AG04449 (cell line): Measurements from ENCODE around the gene EIF4H.
A peak's percentile ranks its signal among the peaks of the same experiment; 100 is the strongest.
"Not testable (repeated sequence)": the region's sequence is repeated elsewhere in the genome, so short reads cannot be mapped to it uniquely, and the experiment has no call there.

Experiments
- CTCF ChIA-PET: fragments of 350-600 bp; formaldehyde crosslinking; extraction: SDS; loops from one replicate; lab custom pipeline; 2021; ENCODE audit warnings: antibody characterized with exemption; lab: Yijun Ruan, JAX
- POLR2A ChIA-PET: fragments of 400-600, 350-600 bp; formaldehyde crosslinking; extraction: SDS; loops from one replicate; lab custom pipeline; 2020; ENCODE audit warnings: antibody characterized with exemption, inconsistent platforms; lab: Yijun Ruan, JAX
- DNase-seq: peaks from one replicate; pipeline ENCODE4 v3.0.0-alpha.2; 2010; ENCODE audit warnings: low read depth, low spot score
- H3K4me3 ChIP-seq: 2 replicates; pipeline ENCODE4 v1.5.1; 2011; ENCODE audit warnings: low read depth, mild to moderate bottlenecking, control low read depth, low read length
- TF ChIP-seq, protein P1 (sequence below): IDR thresholded peaks from one replicate; pipeline ENCODE4 v1.5.1; 2011; ENCODE audit warnings: mild to moderate bottlenecking, moderate library complexity, low read length, control low read depth, inconsistent platforms; ENCODE audit not compliant: insufficient read depth; ENCODE audit errors: missing control alignments

The EIF4H gene

DNA sequence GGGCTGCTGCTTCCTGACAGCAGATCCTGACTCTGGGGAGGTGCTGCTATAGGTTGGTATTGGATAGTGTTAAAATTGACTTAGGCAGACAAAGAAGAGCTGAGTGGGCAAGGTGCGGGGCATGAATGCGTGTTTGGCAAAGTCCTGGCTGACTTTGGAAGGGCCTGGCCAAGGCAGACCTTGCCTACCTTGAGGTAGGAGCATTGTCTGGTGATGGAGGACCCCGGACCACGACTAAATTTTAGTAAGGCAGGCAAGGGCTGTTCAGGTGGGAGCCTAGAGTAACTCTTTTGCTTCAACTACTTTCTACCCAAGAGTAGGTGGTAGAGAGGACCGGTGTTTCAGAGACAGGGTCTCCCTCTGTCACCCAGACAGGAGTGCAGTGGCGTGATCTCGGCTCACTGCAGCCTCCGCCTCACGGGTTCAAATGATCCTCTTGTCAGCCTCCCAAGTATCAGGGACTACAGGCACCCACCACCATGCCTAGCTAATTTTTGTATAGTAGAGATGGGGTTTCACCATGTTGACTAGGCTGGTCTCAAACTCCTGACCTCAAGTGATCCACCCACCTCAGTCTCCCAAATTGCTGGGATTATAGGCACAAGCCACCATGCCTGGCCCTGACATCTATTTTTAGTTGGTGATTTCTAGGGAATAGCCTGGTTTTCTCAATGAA is 23.4 kb downstream of the EIF4H start:
- TF ChIP-seq, protein P1, sequence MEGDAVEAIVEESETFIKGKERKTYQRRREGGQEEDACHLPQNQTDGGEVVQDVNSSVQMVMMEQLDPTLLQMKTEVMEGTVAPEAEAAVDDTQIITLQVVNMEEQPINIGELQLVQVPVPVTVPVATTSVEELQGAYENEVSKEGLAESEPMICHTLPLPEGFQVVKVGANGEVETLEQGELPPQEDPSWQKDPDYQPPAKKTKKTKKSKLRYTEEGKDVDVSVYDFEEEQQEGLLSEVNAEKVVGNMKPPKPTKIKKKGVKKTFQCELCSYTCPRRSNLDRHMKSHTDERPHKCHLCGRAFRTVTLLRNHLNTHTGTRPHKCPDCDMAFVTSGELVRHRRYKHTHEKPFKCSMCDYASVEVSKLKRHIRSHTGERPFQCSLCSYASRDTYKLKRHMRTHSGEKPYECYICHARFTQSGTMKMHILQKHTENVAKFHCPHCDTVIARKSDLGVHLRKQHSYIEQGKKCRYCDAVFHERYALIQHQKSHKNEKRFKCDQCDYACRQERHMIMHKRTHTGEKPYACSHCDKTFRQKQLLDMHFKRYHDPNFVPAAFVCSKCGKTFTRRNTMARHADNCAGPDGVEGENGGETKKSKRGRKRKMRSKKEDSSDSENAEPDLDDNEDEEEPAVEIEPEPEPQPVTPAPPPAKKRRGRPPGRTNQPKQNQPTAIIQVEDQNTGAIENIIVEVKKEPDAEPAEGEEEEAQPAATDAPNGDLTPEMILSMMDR, result no peak
- CTCF ChIA-PET, result interaction anchor here (0.8 to 28.2 kb wide), 6 partner anchors 9 to 199 kb away, joined by 3 to 809 read pairs (median 8); no protein-coding TSS in a partner anchor
- POLR2A ChIA-PET, result interaction anchor here (0.6 kb wide), 1 partner anchor 62 kb away, joined by 3 read pairs; no protein-coding TSS in a partner anchor
- no peak for DNase-seq
- no peak overlapping the region for H3K4me3 ChIP-seq

DNA sequence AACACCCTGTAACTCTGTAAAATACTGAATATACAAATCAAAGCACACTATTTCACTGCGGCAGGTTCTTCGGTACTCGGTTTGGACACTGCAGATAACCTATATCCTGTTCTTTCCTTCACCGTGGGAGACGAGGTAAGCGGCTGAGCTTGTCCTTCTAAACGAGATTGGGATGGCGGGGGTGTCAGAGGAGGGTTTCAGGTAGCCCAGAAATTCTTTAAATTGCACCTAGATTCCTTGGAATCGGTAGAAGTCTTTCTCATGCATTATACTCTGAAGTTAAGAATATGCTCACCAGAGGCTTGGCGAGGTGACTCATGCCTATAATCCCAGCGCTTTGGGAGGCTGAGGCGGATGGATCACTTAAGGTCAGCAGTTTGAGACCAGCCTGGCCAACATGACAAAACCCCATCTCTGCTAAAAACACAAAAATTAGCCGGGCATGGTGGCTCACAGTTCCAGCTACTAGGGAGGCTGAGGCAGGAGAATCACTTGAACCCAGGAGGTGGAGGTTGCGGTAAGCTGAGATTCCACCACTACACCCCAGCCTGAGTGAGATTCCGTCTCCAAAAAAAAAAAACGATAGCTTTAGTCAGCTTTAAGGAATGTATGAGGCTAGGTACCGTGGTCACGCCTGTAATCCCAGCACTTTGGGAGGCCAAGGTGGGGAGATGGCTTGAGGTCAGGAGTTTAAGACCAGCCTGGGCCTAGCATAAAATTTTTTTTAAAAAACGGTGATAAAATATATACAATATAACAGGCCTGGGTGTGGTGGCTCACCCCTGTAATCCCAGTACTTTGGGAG is 25.6 kb downstream of the EIF4H start:
- ChIA-PET CTCF (interaction anchor here (1.1 to 28.2 kb wide), 4 partner anchors 8 to 197 kb away, joined by 5 to 809 read pairs (median 14); no protein-coding TSS in a partner anchor), POLR2A (interaction anchor here (1.5 kb wide), 1 partner anchor 26 kb away, joined by 4 read pairs; the partner anchor contains the start of gene EIF4H)
- TF ChIP-seq, protein P1, result no peak
- no peak overlapping the region for H3K4me3 ChIP-seq
- no peak for DNase-seq

- no peak overlapping the region for H3K4me3 ChIP-seq
- TF ChIP-seq, protein P1, result peak; percentile 62
- DNase-seq, result no peak
- ChIA-PET CTCF (interaction anchor here (0.9 to 28.2 kb wide), 11 partner anchors 8 to 338 kb away, joined by 3 to 809 read pairs (median 8); no protein-coding TSS in a partner anchor), POLR2A (no interaction called here)
These were observed 28.8 kb downstream of the EIF4H start for GRCh38 chr7:74202841-74203556.

DNA sequence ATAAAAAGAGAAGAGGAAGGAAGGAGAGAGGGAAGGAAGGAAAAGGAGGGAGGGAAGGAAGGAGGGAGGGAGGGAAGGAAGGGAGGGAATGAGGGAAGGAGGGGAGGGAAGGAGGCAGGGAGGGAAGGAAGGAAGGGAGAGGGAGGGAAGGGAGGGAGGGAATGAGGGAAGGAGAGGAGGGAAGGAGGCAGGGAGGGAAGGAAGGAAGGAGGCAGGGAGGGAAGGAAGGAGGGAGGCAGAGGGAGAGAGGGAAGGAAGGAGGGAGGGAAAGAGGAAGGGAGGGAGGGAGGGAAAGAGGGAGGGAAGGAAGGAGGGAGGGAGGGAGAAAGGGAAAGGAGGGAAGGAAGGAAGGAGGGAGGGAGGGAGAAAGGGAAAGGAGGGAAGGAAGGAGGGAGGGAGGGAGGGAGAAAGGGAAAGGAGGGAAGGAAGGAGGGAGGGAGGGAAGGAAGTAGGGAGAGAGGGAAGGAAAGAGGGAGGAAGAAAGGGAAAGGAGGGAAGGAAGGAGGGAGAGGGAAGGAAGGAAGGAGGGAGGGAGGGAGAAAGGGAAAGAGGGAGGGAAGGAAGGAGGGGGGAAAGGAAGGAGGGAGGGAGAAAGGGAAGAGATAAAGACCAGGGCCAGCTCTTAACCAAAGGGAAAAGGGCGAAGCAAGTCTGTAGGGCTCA is 29.9 kb downstream of the EIF4H start:
- DNase-seq, result no peak
- ChIA-PET CTCF (interaction anchor here (0.9 to 28.2 kb wide), 9 partner anchors 12 to 339 kb away, joined by 3 to 809 read pairs (median 15); no protein-coding TSS in a partner anchor), POLR2A (no interaction called here)
- H3K4me3 ChIP-seq, result no peak overlapping the region
- TF ChIP-seq, protein P1, result no peak

DNA sequence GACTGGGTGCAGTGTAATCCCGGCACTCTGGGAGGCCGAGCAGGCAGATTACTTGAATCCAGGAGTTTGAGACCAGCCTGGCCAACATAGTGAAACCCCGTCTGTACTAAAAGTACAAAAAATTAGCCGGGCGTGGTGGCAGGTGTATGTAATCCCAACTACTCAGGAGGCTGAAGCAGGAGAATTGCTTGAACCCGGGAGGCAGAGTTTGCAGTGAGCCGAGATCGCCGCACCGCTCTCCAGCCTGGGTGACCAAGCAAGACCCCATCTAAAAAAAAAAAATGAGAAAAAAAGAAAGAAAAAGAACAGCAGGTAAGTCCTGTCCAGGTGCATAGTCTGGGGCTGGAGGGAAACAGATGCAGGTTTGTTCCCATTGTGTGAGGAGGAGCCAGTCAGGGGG is 31.9 kb downstream of the EIF4H start:
- ChIA-PET CTCF (interaction anchor here (0.5 to 28.2 kb wide), 51 partner anchors 8 to 351 kb away, joined by 3 to 809 read pairs (median 4); no protein-coding TSS in a partner anchor), POLR2A (interaction anchor here (0.9 to 1.4 kb wide), 2 partner anchors 27 to 195 kb away, joined by 3 read pairs; no protein-coding TSS in a partner anchor)
- not testable (repeated sequence) for H3K4me3 ChIP-seq, DNase-seq
